ENCODE results near the gene MGAT5B. TPM values are rescaled to one million over a fixed set of nuclear protein-coding genes. Genes with fewer than 3 reads are reported as not detected.

The MGAT5B gene
- total and polyA plus RNA-seq, 10 of the 15 experiments (the other 5 are each of a cell fraction or from before 2014, with no cell fraction given), result 0.13 TPM; not detected in 9

DNA sequence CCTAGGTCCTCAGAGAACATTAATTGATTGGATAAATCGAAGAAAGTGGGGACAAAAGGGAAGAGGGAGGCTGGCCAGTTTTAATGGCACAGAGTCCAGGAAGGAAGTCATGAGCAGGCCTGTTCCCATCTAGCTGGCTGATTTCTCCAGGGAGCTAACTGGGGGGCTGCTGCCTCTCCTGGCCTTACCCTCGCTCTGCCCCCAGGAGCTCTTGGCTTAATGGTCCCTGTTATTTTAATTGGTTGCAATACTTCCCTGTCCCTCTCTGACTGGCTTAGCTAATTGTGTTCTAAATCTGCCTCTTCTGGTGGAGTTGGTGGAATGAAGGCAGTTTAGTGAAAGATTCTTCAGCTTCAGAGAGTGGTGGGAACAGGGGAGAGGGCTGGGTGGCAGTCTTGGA lies 61.4 kb downstream of the MGAT5B start (continued):
- TF ChIP-seq, protein P1, sequence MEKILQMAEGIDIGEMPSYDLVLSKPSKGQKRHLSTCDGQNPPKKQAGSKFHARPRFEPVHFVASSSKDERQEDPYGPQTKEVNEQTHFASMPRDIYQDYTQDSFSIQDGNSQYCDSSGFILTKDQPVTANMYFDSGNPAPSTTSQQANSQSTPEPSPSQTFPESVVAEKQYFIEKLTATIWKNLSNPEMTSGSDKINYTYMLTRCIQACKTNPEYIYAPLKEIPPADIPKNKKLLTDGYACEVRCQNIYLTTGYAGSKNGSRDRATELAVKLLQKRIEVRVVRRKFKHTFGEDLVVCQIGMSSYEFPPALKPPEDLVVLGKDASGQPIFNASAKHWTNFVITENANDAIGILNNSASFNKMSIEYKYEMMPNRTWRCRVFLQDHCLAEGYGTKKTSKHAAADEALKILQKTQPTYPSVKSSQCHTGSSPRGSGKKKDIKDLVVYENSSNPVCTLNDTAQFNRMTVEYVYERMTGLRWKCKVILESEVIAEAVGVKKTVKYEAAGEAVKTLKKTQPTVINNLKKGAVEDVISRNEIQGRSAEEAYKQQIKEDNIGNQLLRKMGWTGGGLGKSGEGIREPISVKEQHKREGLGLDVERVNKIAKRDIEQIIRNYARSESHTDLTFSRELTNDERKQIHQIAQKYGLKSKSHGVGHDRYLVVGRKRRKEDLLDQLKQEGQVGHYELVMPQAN (conservative IDR thresholded peaks at IDR 0.05), result no peak
- TF ChIP-seq, protein P2, sequence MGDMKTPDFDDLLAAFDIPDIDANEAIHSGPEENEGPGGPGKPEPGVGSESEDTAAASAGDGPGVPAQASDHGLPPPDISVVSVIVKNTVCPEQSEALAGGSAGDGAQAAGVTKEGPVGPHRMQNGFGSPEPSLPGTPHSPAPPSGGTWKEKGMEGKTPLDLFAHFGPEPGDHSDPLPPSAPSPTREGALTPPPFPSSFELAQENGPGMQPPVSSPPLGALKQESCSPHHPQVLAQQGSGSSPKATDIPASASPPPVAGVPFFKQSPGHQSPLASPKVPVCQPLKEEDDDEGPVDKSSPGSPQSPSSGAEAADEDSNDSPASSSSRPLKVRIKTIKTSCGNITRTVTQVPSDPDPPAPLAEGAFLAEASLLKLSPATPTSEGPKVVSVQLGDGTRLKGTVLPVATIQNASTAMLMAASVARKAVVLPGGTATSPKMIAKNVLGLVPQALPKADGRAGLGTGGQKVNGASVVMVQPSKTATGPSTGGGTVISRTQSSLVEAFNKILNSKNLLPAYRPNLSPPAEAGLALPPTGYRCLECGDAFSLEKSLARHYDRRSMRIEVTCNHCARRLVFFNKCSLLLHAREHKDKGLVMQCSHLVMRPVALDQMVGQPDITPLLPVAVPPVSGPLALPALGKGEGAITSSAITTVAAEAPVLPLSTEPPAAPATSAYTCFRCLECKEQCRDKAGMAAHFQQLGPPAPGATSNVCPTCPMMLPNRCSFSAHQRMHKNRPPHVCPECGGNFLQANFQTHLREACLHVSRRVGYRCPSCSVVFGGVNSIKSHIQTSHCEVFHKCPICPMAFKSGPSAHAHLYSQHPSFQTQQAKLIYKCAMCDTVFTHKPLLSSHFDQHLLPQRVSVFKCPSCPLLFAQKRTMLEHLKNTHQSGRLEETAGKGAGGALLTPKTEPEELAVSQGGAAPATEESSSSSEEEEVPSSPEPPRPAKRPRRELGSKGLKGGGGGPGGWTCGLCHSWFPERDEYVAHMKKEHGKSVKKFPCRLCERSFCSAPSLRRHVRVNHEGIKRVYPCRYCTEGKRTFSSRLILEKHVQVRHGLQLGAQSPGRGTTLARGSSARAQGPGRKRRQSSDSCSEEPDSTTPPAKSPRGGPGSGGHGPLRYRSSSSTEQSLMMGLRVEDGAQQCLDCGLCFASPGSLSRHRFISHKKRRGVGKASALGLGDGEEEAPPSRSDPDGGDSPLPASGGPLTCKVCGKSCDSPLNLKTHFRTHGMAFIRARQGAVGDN (IDR thresholded peaks at IDR 0.05), result no peak
- TF ChIP-seq GABPA (IDR thresholded peaks at IDR 0.05; ENCODE audit: low read depth) (no peak), RCOR1 (conservative IDR thresholded peaks at IDR 0.05; ENCODE audit: low read depth, low read length) (no peak)

DNA sequence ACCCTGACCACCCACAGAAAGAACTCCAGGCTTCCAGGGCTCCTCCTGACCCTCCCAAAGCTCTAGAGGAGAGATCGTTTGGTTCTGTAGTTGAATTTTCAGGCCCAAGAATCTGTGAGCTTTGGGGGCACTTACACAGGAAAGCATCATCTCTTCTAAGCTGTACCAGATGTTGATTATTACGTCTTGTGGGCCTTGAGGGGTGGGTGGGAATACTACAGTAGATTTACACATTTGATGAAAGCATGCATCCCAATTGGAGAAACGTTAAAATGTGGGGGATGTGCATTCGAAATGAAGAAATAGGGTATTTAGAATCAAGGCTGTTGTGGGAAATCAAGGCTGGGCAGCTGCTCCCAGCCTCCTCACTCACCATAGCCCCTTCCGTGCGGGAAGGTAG lies 61.9 kb downstream of the MGAT5B start:
- H3K79me2 ChIP-seq (ENCODE audit: control insufficient read depth, insufficient read depth, low read length), result no peaks in the 10 kb centered on the region
- H3K9ac ChIP-seq (ENCODE audit: control insufficient read depth, insufficient read depth, low read length), result no peak overlapping the region
- no peak overlapping the region for H3K4me2 ChIP-seq (ENCODE audit: control insufficient read depth, insufficient read depth)
- TF ChIP-seq BACH1 (IDR thresholded peaks at IDR 0.05; ENCODE audit: borderline replicate concordance) (no peak), ZNF207 (IDR thresholded peaks at IDR 0.05; ENCODE audit: borderline replicate concordance) (no peak), MEF2B (IDR thresholded peaks at IDR 0.05; ENCODE audit: partially characterized antibody, poor library complexity, severe bottlenecking) (no peak), FOXK2 (IDR thresholded peaks at IDR 0.05) (no peak), IKZF2 (IDR thresholded peaks at IDR 0.05) (no peak), CHD4 (IDR thresholded peaks at IDR 0.05) (no peak), POU2F2 (IDR thresholded peaks at IDR 0.05; ENCODE audit: borderline replicate concordance, low read depth, low read length) (no peak), NBN (IDR thresholded peaks at IDR 0.05) (no peak), FOXM1 (IDR thresholded peaks at IDR 0.05; ENCODE audit: low read depth, low read length) (no peak), RB1 (IDR thresholded peaks at IDR 0.05; ENCODE audit: borderline replicate concordance) (no peak)
- TF ChIP-seq, protein P3, sequence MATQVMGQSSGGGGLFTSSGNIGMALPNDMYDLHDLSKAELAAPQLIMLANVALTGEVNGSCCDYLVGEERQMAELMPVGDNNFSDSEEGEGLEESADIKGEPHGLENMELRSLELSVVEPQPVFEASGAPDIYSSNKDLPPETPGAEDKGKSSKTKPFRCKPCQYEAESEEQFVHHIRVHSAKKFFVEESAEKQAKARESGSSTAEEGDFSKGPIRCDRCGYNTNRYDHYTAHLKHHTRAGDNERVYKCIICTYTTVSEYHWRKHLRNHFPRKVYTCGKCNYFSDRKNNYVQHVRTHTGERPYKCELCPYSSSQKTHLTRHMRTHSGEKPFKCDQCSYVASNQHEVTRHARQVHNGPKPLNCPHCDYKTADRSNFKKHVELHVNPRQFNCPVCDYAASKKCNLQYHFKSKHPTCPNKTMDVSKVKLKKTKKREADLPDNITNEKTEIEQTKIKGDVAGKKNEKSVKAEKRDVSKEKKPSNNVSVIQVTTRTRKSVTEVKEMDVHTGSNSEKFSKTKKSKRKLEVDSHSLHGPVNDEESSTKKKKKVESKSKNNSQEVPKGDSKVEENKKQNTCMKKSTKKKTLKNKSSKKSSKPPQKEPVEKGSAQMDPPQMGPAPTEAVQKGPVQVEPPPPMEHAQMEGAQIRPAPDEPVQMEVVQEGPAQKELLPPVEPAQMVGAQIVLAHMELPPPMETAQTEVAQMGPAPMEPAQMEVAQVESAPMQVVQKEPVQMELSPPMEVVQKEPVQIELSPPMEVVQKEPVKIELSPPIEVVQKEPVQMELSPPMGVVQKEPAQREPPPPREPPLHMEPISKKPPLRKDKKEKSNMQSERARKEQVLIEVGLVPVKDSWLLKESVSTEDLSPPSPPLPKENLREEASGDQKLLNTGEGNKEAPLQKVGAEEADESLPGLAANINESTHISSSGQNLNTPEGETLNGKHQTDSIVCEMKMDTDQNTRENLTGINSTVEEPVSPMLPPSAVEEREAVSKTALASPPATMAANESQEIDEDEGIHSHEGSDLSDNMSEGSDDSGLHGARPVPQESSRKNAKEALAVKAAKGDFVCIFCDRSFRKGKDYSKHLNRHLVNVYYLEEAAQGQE (IDR thresholded peaks at IDR 0.05; ENCODE audit: low read depth, low read length), result no peak
- no peak overlapping the region for H3K27ac ChIP-seq (ENCODE audit: control insufficient read depth, insufficient read depth)
- H2AFZ ChIP-seq (ENCODE audit: control insufficient read depth, low read depth, low read length), result no peak overlapping the region
- FAIRE-seq (no peak), DNase-seq (ENCODE audit: low read depth, low spot score) (no peak), ATAC-seq (no peak)
- no TSS peak for BruUV-seq (replicated peaks)
- H3K36me3 ChIP-seq (ENCODE audit: control insufficient read depth in 2 of 2, insufficient read depth in 2 of 2, low read length in 1 of 2), result no peaks in the 10 kb centered on the region
- intact Hi-C loops (cut with micrococcal nuclease; ENCODE audit: unreplicated experiment), result no loop called here
- CTCF ChIA-PET, result no interaction called here
- WGBS (ENCODE audit: insufficient coverage, insufficient replicate concordance, low lambda C conversion rate, missing lambda C conversion rate), result 29% methylated on average over 6 of the region's 6 CpGs
- RAD21 ChIA-PET (ENCODE audit: unreplicated experiment), result no interaction called here
- H4K20me1 ChIP-seq (ENCODE audit: control insufficient read depth, insufficient read depth), result no peaks in the 10 kb centered on the region
- H3K4me1 ChIP-seq (ENCODE audit: control insufficient read depth, insufficient read depth, low read length), result no peaks in the 10 kb centered on the region
- H3K4me3 ChIP-seq, result no peak overlapping the region
- in situ Hi-C loops (cut with MboI), result no loop called here
- no peaks in the 10 kb centered on the region for H3K9me3 ChIP-seq (replicated peaks; ENCODE audit: control insufficient read depth, insufficient read depth, low read length)
- POLR2A ChIA-PET, result no interaction called here
- H3K27me3 ChIP-seq (replicated peaks in 1 of 2; ENCODE audit: control insufficient read depth in 2 of 2, insufficient read depth in 2 of 2, low read length in 1 of 2), result peaks cover 0 to 2% of the 10 kb centered on the region in 2 experiments; a peak in 3 of 4 replicates
- SMC1A ChIA-PET (ENCODE audit: uncharacterized antibody, unreplicated experiment), result no interaction called here
